Measurements from ENCODE around the gene SLC5A10.

- TF ChIP-seq POLR2AphosphoS5 (IDR thresholded peaks at IDR 0.05; ENCODE audit: low read depth, low read length): no peak
- no peak for TF ChIP-seq POLR2A (IDR thresholded peaks at IDR 0.05; ENCODE audit: low read depth, low read length)
- TF ChIP-seq TAF1 (IDR thresholded peaks at IDR 0.05; ENCODE audit: borderline replicate concordance, low read depth, low read length): no peak
Measured at GRCh38 chr17:18928628-18929125, 23.3 kb upstream of the SLC5A10 start.
